Omental fat pad (tissue), 4 donors: Measurements from ENCODE around the gene NUDT1. TPM values are rescaled to one million over a fixed set of nuclear protein-coding genes. Genes with fewer than 3 reads are reported as not detected.

Source experiments
- ATAC-seq: fragments of 150-250 bp; one replicate; pipeline ENCODE4 v1.9.1; 2016; ENCODE audit warnings: mild to moderate bottlenecking, moderate library complexity; ENCODE audit not compliant: low FRiP score
- DNase-seq: peaks from one replicate; pipeline ENCODE4 v3.0.0-alpha.2; 2019; ENCODE audit warnings: low spot score
- CTCF ChIP-seq, 3 donors: fragments of 450-650 bp; IDR thresholded peaks; one replicate each; pipeline ENCODE4 v1.5.1; 2016 to 2017; ENCODE audit warnings: antibody characterized with exemption in 3 of 3, mild to moderate bottlenecking in 3 of 3, moderate library complexity in 2 of 3
- total RNA-seq, 4 donors: library from RNA; depleted of rRNA; stranded (reverse); fragments of >200 nt; gene quantifications; one replicate each; pipeline ENCODE4 v1.1.0, GENCODE V29; 2016

Gene NUDT1
- total RNA-seq, 4 donors from 2014 or later: 15.3 to 24.0 (median 16.8) TPM

DNA sequence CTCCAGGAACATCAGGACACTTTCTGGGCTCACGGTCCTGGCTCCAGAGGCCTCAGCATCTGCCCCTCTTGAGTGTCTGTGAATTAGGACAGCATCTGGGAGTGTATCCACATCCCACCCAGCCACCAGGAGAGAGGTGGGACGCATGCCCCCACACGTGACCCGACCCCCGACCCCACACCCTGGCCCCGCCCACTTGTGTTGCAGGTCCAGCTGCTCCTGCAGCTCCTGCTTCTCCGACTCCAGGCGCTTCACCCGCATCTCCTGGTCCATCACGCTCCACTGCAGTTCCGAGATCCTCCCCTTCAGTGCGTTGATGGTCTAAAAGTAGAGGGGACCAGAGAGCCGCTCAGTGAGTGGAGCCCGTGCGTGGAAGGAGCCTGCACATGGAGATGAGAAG is 22.9 kb upstream of the NUDT1 start:
- ATAC-seq: no peak
- no peak for TF ChIP-seq CTCF (IDR thresholded peaks at IDR 0.05)
- no peak for DNase-seq

- TF ChIP-seq CTCF (IDR thresholded peaks at IDR 0.05): no peak
- DNase-seq: no peak
- no peak for ATAC-seq
These were observed 22.4 kb upstream of the NUDT1 start for GRCh38 chr7:2219606-2220005.

DNA sequence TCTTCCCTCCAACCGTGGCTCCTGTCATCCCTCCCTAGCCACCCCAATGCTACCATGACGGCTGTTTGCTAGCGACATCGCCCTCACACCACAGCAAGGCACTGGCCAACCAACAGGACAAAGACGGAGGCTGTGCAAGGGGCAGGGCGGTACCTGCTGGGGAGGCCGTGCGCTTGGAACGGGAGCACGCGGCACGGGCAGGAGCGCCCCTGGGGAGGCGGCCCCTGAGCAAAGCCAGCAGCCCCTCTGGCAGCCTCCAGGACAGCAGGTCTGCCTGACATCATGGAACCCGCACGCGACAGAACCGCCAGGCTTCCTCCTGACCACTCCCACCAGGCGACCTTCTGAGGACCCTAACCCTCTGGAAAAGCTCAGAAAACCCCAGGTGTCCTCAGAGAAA is 22.0 kb upstream of the NUDT1 start:
- ATAC-seq (no peak), DNase-seq (no peak)
- no peak for TF ChIP-seq CTCF (IDR thresholded peaks at IDR 0.05)

- no peak for DNase-seq
- TF ChIP-seq CTCF (IDR thresholded peaks at IDR 0.05): no peak
- ATAC-seq: no peak
These were observed 21.5 kb upstream of the NUDT1 start for GRCh38 chr7:2220506-2220905.

GRCh38 chr7:2220954-2221353 is 21.1 kb upstream of the NUDT1 start:
- DNase-seq (no peak), ATAC-seq (no peak)
- no peak for TF ChIP-seq CTCF (IDR thresholded peaks at IDR 0.05)

DNA sequence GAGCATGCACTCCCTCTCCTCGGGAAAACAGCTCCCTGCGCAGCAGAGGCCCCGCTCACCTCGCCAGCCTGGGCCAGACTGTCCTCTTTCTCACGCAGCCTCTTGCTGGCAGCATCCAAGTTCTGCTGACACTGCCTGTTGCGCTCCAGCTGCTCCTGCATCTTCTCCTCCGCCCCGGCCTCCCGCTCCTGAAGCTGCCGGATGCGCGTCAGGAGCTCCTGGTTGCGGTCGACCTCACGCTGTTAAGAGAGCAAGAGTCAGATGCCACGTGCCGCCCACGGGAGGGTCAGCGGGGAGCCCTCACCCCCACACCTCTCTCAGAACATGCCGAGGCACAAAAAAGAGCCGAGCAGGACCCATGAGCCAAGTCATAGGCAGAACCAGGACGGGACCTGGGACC is 19.5 kb upstream of the NUDT1 start:
- ATAC-seq: no peak
- DNase-seq: no peak
- no peak for TF ChIP-seq CTCF (IDR thresholded peaks at IDR 0.05)

GRCh38 chr7:2223321-2223720 is 18.7 kb upstream of the NUDT1 start:
- DNase-seq (no peak), ATAC-seq (no peak)
- TF ChIP-seq CTCF (IDR thresholded peaks at IDR 0.05): no peak
